RWPE1 (cell line): ENCODE data around the gene KCNJ10.

Experiments used
- CTCF ChIA-PET: fragments of 350-600 bp; sonication (Branson Sonifier 250); formaldehyde crosslinking; extraction: SDS; loops from one replicate; lab custom pipeline; 2021; lab: Yijun Ruan, JAX
- POLR2A ChIA-PET: fragments of 400-600 bp; formaldehyde crosslinking; extraction: SDS; loops from one replicate; lab custom pipeline; 2020; ENCODE audit warnings: antibody characterized with exemption; ENCODE audit not compliant: low non-redundant PET; lab: Yijun Ruan, JAX
- DNase-seq: peaks from one replicate; pipeline ENCODE4 v3.0.0; 2012; ENCODE audit warnings: low spot score
- H3K27ac ChIP-seq: fragments of 450-650 bp; 2 replicates; pipeline ENCODE4 v1.5.1; 2017
- TF ChIP-seq, protein P1 (sequence below): fragments of 450-650 bp; conservative IDR thresholded peaks from 2 replicates; pipeline ENCODE4 v1.5.1; 2017; ENCODE audit warnings: low read depth, mild to moderate bottlenecking

Gene KCNJ10

DNA sequence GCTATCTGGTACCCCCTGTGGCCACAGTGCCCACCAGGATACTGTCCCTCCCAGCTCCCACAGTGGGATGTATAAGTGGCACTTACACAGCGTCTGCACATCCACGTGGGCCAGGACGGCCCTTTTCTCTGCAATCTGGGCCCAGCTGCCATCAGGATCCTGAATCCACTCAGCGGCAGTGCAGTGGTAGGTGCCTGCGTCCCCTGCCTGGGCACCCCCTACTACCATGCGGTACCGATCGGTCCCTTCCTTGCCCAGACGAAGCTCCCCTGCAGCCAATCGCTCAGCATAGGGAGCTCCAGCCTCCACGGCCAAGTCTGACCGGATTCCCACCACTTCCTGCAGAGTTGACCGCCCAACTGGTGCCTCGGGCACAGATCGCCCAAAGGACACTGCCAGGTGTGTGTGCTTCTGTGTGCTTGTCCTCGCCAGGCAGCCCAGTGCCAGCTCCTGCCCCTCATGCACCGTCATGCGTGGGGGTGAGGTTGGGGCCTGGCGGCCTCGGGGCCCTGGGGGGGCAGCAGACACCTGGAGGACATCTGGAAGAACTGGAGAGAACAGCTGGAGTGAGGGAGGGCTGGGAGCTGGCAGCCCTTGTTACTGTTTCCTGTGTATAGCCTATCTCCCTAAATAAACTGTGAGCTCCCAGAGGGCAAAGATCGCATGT is 23.8 kb upstream of the KCNJ10 start:
- no peak overlapping the region for H3K27ac ChIP-seq
- ChIA-PET POLR2A (no interaction called here), CTCF (no interaction called here)
- no peak for DNase-seq
- TF ChIP-seq, protein P1, sequence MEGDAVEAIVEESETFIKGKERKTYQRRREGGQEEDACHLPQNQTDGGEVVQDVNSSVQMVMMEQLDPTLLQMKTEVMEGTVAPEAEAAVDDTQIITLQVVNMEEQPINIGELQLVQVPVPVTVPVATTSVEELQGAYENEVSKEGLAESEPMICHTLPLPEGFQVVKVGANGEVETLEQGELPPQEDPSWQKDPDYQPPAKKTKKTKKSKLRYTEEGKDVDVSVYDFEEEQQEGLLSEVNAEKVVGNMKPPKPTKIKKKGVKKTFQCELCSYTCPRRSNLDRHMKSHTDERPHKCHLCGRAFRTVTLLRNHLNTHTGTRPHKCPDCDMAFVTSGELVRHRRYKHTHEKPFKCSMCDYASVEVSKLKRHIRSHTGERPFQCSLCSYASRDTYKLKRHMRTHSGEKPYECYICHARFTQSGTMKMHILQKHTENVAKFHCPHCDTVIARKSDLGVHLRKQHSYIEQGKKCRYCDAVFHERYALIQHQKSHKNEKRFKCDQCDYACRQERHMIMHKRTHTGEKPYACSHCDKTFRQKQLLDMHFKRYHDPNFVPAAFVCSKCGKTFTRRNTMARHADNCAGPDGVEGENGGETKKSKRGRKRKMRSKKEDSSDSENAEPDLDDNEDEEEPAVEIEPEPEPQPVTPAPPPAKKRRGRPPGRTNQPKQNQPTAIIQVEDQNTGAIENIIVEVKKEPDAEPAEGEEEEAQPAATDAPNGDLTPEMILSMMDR = no peak

DNA sequence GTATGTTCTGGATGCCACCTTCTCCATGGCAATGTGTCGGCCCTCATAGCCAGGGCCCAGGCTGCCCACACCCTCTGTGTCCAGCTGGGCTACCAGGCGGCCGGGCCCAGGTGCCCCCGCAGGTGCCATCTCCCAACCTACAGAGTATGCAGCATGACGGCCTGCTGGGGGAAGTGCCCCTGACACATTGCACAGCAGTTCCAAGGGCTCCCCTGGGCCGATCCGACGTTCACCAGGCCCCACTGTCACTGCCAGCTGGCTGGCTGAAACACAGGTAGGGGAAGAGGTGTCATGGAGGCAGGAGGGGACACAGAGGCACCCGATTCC is 23.1 kb upstream of the KCNJ10 start:
- no peak overlapping the region for H3K27ac ChIP-seq
- no peak for DNase-seq
- POLR2A ChIA-PET = no interaction called here
- CTCF ChIA-PET = interaction anchor here (0.6 to 0.9 kb wide), 2 partner anchors 117 to 198 kb away, joined by 3 read pairs; no protein-coding TSS in a partner anchor
- TF ChIP-seq, protein P1 = no peak

DNA sequence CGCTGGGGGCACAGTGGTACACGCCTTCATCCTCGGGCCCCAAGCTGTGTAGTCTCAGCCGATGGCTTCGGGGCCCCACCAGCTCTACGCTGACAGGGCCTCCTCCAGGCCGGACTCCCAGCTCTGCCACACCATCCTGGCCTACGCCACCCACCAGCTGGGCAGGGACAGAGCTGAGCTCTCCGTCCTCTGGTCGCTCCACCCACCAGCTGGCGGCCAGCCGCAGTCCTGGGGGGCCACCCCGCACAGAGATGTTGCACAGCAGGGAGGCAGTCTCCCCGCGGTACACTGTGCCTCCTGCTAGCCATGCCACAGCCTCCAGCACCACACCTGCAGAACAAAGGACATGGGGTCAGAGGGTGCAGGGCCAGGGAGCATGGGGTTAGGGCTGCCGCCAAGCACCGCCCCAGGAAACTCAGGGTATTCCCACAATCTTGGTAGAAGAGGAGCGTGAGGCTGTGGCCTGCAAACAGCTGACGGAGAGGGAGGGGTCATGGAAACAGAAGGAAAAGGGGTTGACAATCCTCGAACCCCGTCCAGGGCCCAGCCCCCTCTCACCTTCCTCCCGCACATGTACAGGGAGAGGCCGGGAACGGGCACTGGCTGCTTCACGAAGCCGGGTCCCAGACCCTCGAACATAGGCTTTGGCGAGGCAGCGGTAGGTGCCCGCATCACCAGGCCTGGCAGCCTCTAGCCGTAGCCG is 22.6 kb upstream of the KCNJ10 start:
- H3K27ac ChIP-seq = no peak overlapping the region
- DNase-seq = no peak
- ChIA-PET POLR2A (no interaction called here), CTCF (interaction anchor here (0.6 to 0.9 kb wide), 2 partner anchors 117 to 198 kb away, joined by 3 read pairs; no protein-coding TSS in a partner anchor)
- TF ChIP-seq, protein P1 = no peak

DNA sequence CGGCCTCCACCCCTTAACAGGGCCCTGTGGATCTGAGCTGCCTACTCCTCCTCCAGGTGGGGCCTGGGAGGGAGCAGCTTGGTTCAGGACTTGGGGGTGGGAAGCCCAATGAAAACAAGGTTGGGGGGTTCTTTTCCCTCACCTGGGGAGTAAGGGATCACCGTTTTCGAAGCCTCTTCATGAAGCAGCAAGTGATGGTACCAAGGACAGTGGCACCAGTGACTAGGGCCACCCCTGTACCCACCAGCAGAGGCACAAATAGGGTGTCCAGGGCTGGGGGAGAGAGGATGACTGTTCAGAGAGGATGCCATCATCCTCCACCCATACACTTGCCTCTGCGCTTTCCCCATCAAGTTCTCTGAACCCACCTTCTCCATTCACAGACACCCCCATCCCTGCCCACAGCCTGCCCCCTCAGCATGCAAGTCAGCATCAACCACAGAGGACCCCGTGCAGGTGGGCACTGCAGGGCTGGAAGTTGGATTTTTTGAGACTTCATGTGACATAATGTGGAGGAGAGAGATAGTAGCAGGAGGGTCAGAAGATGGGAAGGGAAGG is 21.8 kb upstream of the KCNJ10 start:
- TF ChIP-seq, protein P1 = no peak
- DNase-seq = no peak
- H3K27ac ChIP-seq = no peak overlapping the region
- POLR2A ChIA-PET = no interaction called here
- CTCF ChIA-PET = no interaction called here

DNA sequence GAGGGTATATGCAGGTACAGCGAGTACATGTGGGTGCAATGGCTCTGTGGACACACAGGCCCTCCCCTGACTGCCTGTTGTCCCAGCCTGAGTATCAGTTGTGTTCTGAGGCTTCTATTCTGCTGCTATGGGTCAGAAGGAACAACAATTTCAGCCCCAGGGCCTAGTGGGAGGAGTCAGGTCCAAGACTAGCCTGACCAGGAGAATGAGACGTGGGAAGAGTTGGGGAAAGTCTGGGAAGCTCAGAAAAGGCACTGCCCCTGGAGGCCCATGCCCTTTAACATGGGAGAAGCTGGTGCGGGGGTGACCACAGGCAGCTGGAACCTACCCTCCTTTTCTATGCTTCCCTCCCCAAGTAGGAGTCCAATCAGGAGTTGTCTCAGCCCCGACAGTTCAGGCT is 20.8 kb upstream of the KCNJ10 start:
- TF ChIP-seq, protein P1 = no peak
- H3K27ac ChIP-seq = no peak overlapping the region
- CTCF ChIA-PET = interaction anchor here (0.5 to 1.0 kb wide), 2 partner anchors 13 to 44 kb away, joined by 3 read pairs; no protein-coding TSS in a partner anchor
- POLR2A ChIA-PET = no interaction called here
- no peak for DNase-seq

DNA sequence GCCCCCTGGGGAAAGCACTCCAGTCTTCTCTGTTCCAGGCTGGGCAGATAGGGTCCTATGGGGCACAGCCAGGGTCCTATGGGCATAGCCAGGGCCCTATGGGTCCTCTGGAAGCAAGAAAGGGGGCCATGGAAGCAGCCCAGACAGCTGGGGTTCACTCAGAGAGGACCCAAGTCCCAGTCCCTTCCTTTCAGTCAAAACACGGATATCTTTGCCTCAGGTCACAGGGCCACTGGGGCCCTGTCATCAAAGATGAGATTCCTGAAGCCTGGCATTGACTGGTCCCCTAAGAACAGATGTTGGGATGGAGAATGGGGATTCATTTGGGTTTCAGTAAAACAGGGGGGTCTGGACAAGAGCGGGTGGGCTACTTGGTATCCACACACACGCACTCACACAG is 19.9 kb upstream of the KCNJ10 start:
- TF ChIP-seq, protein P1 = no peak
- no peak for DNase-seq
- POLR2A ChIA-PET = no interaction called here
- no peak overlapping the region for H3K27ac ChIP-seq
- CTCF ChIA-PET = interaction anchor here (0.5 to 1.0 kb wide), 3 partner anchors 10 to 43 kb away, joined by 3 to 4 read pairs (median 3); no protein-coding TSS in a partner anchor
